ENCODE data around the gene TVP23C. TPM values are rescaled to one million over a fixed set of nuclear protein-coding genes. Genes with fewer than 3 reads are reported as not detected.

TVP23C gene
- total RNA-seq, 2 experiments from 2014 or later, result 6.5 to 20.3 TPM

GRCh38 chr17:15470536-15470935 is 92.7 kb downstream of the TVP23C start:
- intact Hi-C loops (cut with micrococcal nuclease; ENCODE audit: unreplicated experiment), result no loop called here
- Histone ChIP-seq H3K4me1 (ENCODE audit: insufficient read depth, low read length, poor library complexity, severe bottlenecking) (no peaks in the 10 kb centered on the region), H3K9me2 (ENCODE audit: insufficient read depth, low read length) (no peaks in the 10 kb centered on the region), H2AFZ (ENCODE audit: low read length) (no peak overlapping the region), H3K79me2 (ENCODE audit: insufficient read depth, low read depth, low read length) (no peaks in the 10 kb centered on the region), H3K9me3 (ENCODE audit: low read length) (no peaks in the 10 kb centered on the region), H3K36me3 (ENCODE audit: insufficient read depth, low read length) (no peaks in the 10 kb centered on the region), H3K4me2 (ENCODE audit: low read length) (no peak overlapping the region), H3K4me3 (ENCODE audit: low read depth, low read length, poor library complexity, severe bottlenecking) (no peak overlapping the region), H3K27ac (ENCODE audit: low read depth, low read length, poor library complexity, severe bottlenecking) (no peak overlapping the region), H4K20me1 (ENCODE audit: insufficient read depth, low read length) (no peaks in the 10 kb centered on the region)
- ChIA-PET CTCF (ENCODE audit: unreplicated experiment) (no interaction called here), POLR2A (interaction anchor here (0.8 kb wide), 1 partner anchor 15 kb away, joined by 3 read pairs; no protein-coding TSS in a partner anchor)
- TF ChIP-seq CTCF (conservative IDR thresholded peaks at IDR 0.05; ENCODE audit: low read length) (no peak), EZH2phosphoT487 (IDR thresholded peaks at IDR 0.05; ENCODE audit: borderline replicate concordance, low read depth, low read length) (no peak)
- no TSS peak for BruUV-seq (replicated peaks)
- no peak for DNase-seq (ENCODE audit: low spot score)

DNA sequence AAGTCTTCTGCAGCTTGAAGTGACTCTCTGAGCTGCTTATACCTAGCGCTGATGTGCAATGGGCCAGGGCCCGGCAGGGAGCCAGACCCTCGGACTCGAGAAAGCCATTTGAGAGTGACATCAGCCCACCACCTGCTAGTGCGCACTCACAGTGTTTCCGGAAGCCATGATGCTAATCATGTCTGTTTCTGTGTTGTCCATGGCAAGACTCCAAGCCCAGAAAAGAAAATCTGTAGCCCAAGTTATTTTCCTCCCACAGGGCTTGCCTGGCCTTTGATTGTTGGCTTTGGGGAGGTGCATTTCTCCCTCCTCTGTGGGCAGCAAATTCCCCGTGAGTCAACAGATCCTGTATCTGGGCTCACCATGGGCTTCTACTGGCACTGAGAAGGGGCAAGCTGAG is 94.0 kb downstream of the TVP23C start:
- Histone ChIP-seq H3K9me3 (ENCODE audit: low read length) (no peaks in the 10 kb centered on the region), H3K79me2 (ENCODE audit: insufficient read depth, low read depth, low read length) (no peaks in the 10 kb centered on the region), H3K9me2 (ENCODE audit: insufficient read depth, low read length) (no peaks in the 10 kb centered on the region), H3K4me3 (ENCODE audit: low read depth, low read length, poor library complexity, severe bottlenecking) (no peak overlapping the region), H3K4me2 (ENCODE audit: low read length) (no peak overlapping the region), H3K27ac (ENCODE audit: low read depth, low read length, poor library complexity, severe bottlenecking) (no peak overlapping the region), H4K20me1 (ENCODE audit: insufficient read depth, low read length) (no peaks in the 10 kb centered on the region), H3K4me1 (ENCODE audit: insufficient read depth, low read length, poor library complexity, severe bottlenecking) (no peaks in the 10 kb centered on the region), H3K36me3 (ENCODE audit: insufficient read depth, low read length) (no peaks in the 10 kb centered on the region), H2AFZ (ENCODE audit: low read length) (no peak overlapping the region)
- intact Hi-C loops (cut with micrococcal nuclease; ENCODE audit: unreplicated experiment), result no loop called here
- CTCF ChIA-PET (ENCODE audit: unreplicated experiment), result no interaction called here
- TF ChIP-seq CTCF (conservative IDR thresholded peaks at IDR 0.05; ENCODE audit: low read length) (no peak), EZH2phosphoT487 (IDR thresholded peaks at IDR 0.05; ENCODE audit: borderline replicate concordance, low read depth, low read length) (no peak)
- POLR2A ChIA-PET, result interaction anchor here (1.2 kb wide), 1 partner anchor 14 kb away, joined by 5 read pairs; no protein-coding TSS in a partner anchor
- no TSS peak for BruUV-seq (replicated peaks)
- no peak for DNase-seq (ENCODE audit: low spot score)

GRCh38 chr17:15468126-15468525 is 95.2 kb downstream of the TVP23C start:
- Histone ChIP-seq H3K79me2 (ENCODE audit: insufficient read depth, low read depth, low read length) (no peaks in the 10 kb centered on the region), H3K27ac (ENCODE audit: low read depth, low read length, poor library complexity, severe bottlenecking) (no peak overlapping the region), H3K9me3 (ENCODE audit: low read length) (no peaks in the 10 kb centered on the region), H3K36me3 (ENCODE audit: insufficient read depth, low read length) (no peaks in the 10 kb centered on the region), H2AFZ (ENCODE audit: low read length) (no peak overlapping the region), H3K4me3 (ENCODE audit: low read depth, low read length, poor library complexity, severe bottlenecking) (no peak overlapping the region), H4K20me1 (ENCODE audit: insufficient read depth, low read length) (no peaks in the 10 kb centered on the region), H3K4me1 (ENCODE audit: insufficient read depth, low read length, poor library complexity, severe bottlenecking) (no peaks in the 10 kb centered on the region), H3K4me2 (ENCODE audit: low read length) (no peak overlapping the region), H3K9me2 (ENCODE audit: insufficient read depth, low read length) (no peaks in the 10 kb centered on the region)
- CTCF ChIA-PET (ENCODE audit: unreplicated experiment), result no interaction called here
- BruUV-seq (replicated peaks), result no TSS peak
- POLR2A ChIA-PET, result no interaction called here
- no peak for TF ChIP-seq EZH2phosphoT487 (IDR thresholded peaks at IDR 0.05; ENCODE audit: borderline replicate concordance, low read depth, low read length)
- no peak for TF ChIP-seq CTCF (conservative IDR thresholded peaks at IDR 0.05; ENCODE audit: low read length)
- no peak for DNase-seq (ENCODE audit: low spot score)
- intact Hi-C loops (cut with micrococcal nuclease; ENCODE audit: unreplicated experiment), result no loop called here
